ENCODE data around the gene IFITM10. TPM values are rescaled to one million over a fixed set of nuclear protein-coding genes. Genes with fewer than 3 reads are reported as not detected.

IFITM10 gene
- total RNA-seq, 1 experiment from 2014 or later, result 0.59 TPM

DNA sequence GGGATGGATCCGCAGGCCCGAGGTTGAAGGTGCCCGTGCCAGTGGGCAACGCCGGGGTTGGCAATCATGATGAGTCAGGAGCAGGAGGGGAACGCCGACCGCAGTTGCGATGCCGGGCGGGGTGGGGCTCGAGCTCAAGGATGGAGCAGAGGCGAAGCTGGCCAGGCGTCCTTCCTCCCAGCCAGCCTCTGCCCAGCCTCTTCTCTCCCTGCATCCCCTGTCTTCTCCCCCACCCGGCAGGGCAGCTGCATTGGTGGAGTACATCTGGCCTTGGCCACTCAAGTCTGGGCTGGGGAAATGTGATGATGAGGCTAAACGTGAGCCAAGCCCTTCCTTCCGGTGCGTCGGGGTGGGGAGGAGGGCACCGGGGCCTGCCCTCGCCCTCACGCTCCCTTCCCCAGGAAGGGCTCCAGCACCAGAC, 3.9 kb downstream of the IFITM10 start:
- peaks cover 4 to 9% of the 10 kb centered on the region in 2 experiments; a peak in 4 of 5 replicates for H3K9me3 Mint-ChIP-seq
- no peak overlapping the region for H3K23ac ChIP-seq (ENCODE audit: insufficient read length, low read depth, low read length)
- WGBS (ENCODE audit: extremely low coverage, insufficient read length, low lambda C conversion rate), result no CpG with 5 or more reads among the region's 22 CpGs
- H3K4me1 Mint-ChIP-seq, result peaks cover 12 to 13% of the 10 kb centered on the region in 2 experiments
- H3K9ac ChIP-seq (ENCODE audit: extremely low read depth, insufficient read length, low read length), result no peak overlapping the region
- H4K20me1 ChIP-seq (ENCODE audit: control insufficient read depth, insufficient read depth, insufficient read length), result peaks cover 11% of the 10 kb centered on the region
- H2AK5ac ChIP-seq (ENCODE audit: insufficient read length, low read length), result no peak overlapping the region
- H4K5ac ChIP-seq (ENCODE audit: insufficient read length, low read depth, low read length), result no peak overlapping the region
- no peak overlapping the region for H2AFZ ChIP-seq (ENCODE audit: low read length)
- no peaks in the 10 kb centered on the region for H3K79me1 ChIP-seq (ENCODE audit: insufficient read depth, low read depth, low read length, poor library complexity, severe bottlenecking)
- peaks cover 16% of the 10 kb centered on the region; the same call in 1 of the 2 replicates for H3K27me3 ChIP-seq (ENCODE audit: insufficient read depth, low read length)
- no peak overlapping the region for H3K27ac Mint-ChIP-seq
- no peak overlapping the region for H4K8ac ChIP-seq (replicated peaks; ENCODE audit: insufficient read length, low read depth, low read length)
- no peak overlapping the region for H4K91ac ChIP-seq (ENCODE audit: insufficient read length, low read depth, low read length)
- TF ChIP-seq, protein P1, sequence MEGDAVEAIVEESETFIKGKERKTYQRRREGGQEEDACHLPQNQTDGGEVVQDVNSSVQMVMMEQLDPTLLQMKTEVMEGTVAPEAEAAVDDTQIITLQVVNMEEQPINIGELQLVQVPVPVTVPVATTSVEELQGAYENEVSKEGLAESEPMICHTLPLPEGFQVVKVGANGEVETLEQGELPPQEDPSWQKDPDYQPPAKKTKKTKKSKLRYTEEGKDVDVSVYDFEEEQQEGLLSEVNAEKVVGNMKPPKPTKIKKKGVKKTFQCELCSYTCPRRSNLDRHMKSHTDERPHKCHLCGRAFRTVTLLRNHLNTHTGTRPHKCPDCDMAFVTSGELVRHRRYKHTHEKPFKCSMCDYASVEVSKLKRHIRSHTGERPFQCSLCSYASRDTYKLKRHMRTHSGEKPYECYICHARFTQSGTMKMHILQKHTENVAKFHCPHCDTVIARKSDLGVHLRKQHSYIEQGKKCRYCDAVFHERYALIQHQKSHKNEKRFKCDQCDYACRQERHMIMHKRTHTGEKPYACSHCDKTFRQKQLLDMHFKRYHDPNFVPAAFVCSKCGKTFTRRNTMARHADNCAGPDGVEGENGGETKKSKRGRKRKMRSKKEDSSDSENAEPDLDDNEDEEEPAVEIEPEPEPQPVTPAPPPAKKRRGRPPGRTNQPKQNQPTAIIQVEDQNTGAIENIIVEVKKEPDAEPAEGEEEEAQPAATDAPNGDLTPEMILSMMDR (conservative IDR thresholded peaks at IDR 0.05), result no peak
- no peaks in the 10 kb centered on the region for H3K79me2 ChIP-seq (ENCODE audit: insufficient read depth, low read length)
- no peak overlapping the region for H2BK5ac ChIP-seq (ENCODE audit: insufficient read length, low read length)
- no peaks in the 10 kb centered on the region for H3K9me3 ChIP-seq (ENCODE audit: control insufficient read depth, low read depth, low read length)
- no peak overlapping the region for H3K4ac ChIP-seq (ENCODE audit: low read depth, low read length)
- H2BK12ac ChIP-seq (ENCODE audit: insufficient read length, low read depth, low read length), result no peak overlapping the region
- no peak overlapping the region for H3K14ac ChIP-seq (ENCODE audit: insufficient read depth, low read length)
- no peak overlapping the region for H3K18ac ChIP-seq (ENCODE audit: insufficient read length, low read depth, low read length)
- no peak overlapping the region for H3K27ac ChIP-seq (ENCODE audit: insufficient read length, low read depth, low read length)
- H3T11ph ChIP-seq (ENCODE audit: low read length), result no peak overlapping the region
- H3K4me1 ChIP-seq (ENCODE audit: insufficient read depth, low read length), result no peaks in the 10 kb centered on the region; the same call in 1 of the 2 replicates
- no peak overlapping the region for H3K4me3 Mint-ChIP-seq
- peaks cover 0 to 4% (median 0%) of the 10 kb centered on the region in 3 experiments; a peak in 2 of 7 replicates for H3K36me3 Mint-ChIP-seq (ENCODE audit: insufficient read depth in 1 of 3, low read depth in 3 of 3)
- H3K56ac ChIP-seq (ENCODE audit: insufficient read length, low read depth, low read length), result no peak overlapping the region
- H3K27me3 Mint-ChIP-seq (ENCODE audit: low read depth), result peaks cover 51% of the 10 kb centered on the region
- H2BK120ac ChIP-seq (ENCODE audit: low read depth, low read length, poor library complexity, severe bottlenecking), result no peak overlapping the region
- DNase-seq, result no peak
- H2BK15ac ChIP-seq (ENCODE audit: low read depth, low read length), result no peak overlapping the region
- H3K4me2 ChIP-seq (ENCODE audit: insufficient read depth, insufficient read length, low read length), result no peak overlapping the region
- no peak overlapping the region for H2BK20ac ChIP-seq (ENCODE audit: low read depth, low read length, poor library complexity, severe bottlenecking)
- H3K23me2 ChIP-seq (ENCODE audit: insufficient read length, low read depth, low read length, poor library complexity, severe bottlenecking), result peaks cover 5% of the 10 kb centered on the region

Data from H9 (cell line).